NCI-H2029 (cell line): ENCODE data around the gene ARHGAP26.

Experiments used
- DNase-seq: peaks from one replicate; lab custom pipeline; 2025; lab: John Stamatoyannopoulos, UW

The ARHGAP26 gene

GRCh38 chr5:143206196-143207053 is 436.2 kb downstream of the ARHGAP26 start:
- no peak for DNase-seq

GRCh38 chr5:143207058-143207457 is 436.9 kb downstream of the ARHGAP26 start:
- DNase-seq = no peak

- DNase-seq = peak; percentile 51
Observed at GRCh38 chr5:143207563-143208364, 437.6 kb downstream of the ARHGAP26 start.

GRCh38 chr5:143208365-143208641 is 438.1 kb downstream of the ARHGAP26 start:
- no peak for DNase-seq

- no peak for DNase-seq
Observed at GRCh38 chr5:143208781-143209510, 438.8 kb downstream of the ARHGAP26 start.

GRCh38 chr5:143209881-143210395 is 439.8 kb downstream of the ARHGAP26 start:
- no peak for DNase-seq

- DNase-seq = no peak
Observed at GRCh38 chr5:143210576-143210975, 440.4 kb downstream of the ARHGAP26 start.

- DNase-seq = no peak
Observed at GRCh38 chr5:143212261-143212660, 442.1 kb downstream of the ARHGAP26 start.

GRCh38 chr5:143213231-143213850 is 443.2 kb downstream of the ARHGAP26 start:
- DNase-seq = no peak

GRCh38 chr5:143213851-143214363 is 443.7 kb downstream of the ARHGAP26 start:
- DNase-seq = no peak

GRCh38 chr5:143214458-143214857 is 444.3 kb downstream of the ARHGAP26 start:
- DNase-seq = no peak

GRCh38 chr5:143214890-143215289 is 444.7 kb downstream of the ARHGAP26 start:
- no peak for DNase-seq

GRCh38 chr5:143215690-143216089 is 445.5 kb downstream of the ARHGAP26 start:
- no peak for DNase-seq

- DNase-seq = no peak
Observed at GRCh38 chr5:143216211-143216610, 446.0 kb downstream of the ARHGAP26 start.

- no peak for DNase-seq
Observed at GRCh38 chr5:143217065-143217803, 447.1 kb downstream of the ARHGAP26 start.

GRCh38 chr5:143217804-143218160 is 447.6 kb downstream of the ARHGAP26 start:
- DNase-seq = no peak

GRCh38 chr5:143218517-143219170 is 448.5 kb downstream of the ARHGAP26 start:
- DNase-seq = peak; percentile 91

- no peak for DNase-seq
Observed at GRCh38 chr5:143219696-143220095, 449.5 kb downstream of the ARHGAP26 start.

- DNase-seq = no peak
Observed at GRCh38 chr5:143220748-143221251, 450.6 kb downstream of the ARHGAP26 start.
